ENCODE measurements around the gene CPHXL.

- TF ChIP-seq GATA2 (IDR thresholded peaks at IDR 0.05; ENCODE audit: low read depth, low read length) (no peak), GATA3 (IDR thresholded peaks at IDR 0.05; ENCODE audit: low read depth, low read length) (no peak)
These were observed 23.0 kb downstream of the CPHXL start for GRCh38 chr16:75703306-75703705.

Measured in SH-SY5Y (cell line).